SK-N-SH (cell line): Measurements from ENCODE around the gene CHD1. TPM values are rescaled to one million over a fixed set of nuclear protein-coding genes. Genes with fewer than 3 reads are reported as not detected.

Experiments
- polyA plus RNA-seq, 3 experiments: library from polyadenylated mRNA; depleted of rRNA; stranded (reverse); fragments of >200 nt; gene quantifications; 2 replicates each; pipeline ENCODE4 v1.2.3, GENCODE V29; 2012
- small RNA-seq, 7 experiments: library from RNA; depleted of rRNA; stranded (forward); fragments of <200 nt; gene quantifications; one replicate each; pipeline ENCODE3, GENCODE V24; 2012

Gene CHD1
- polyA plus RNA-seq, 1 of the 3 experiments (the other 2 are of a cell fraction), result 12.4 TPM

Small RNA genes within 50 kb of the gene (small RNA-seq; reads per million reads assigned to genes)
- gene RF00019 (0 reads per million in 7 experiments), gene RNU6-402P (0 reads per million in 7 experiments)

Other genes with a start within 250 kb of the CHD1 start
- gene RGMB, start 155.3 kb downstream of the CHD1 start, polyA plus RNA-seq (2012; rRNA removed), result 72.6 and 86.7 TPM in 2 replicates